ENCODE data around the gene CPT1B.

GRCh38 chr22:50586416-50586815 is 8.2 kb upstream of the CPT1B start:
- no peak for TF ChIP-seq POLR2AphosphoS5 (IDR thresholded peaks at IDR 0.05; ENCODE audit: low read depth)
- TF ChIP-seq EZH2 (IDR thresholded peaks at IDR 0.05; ENCODE audit: low read depth, unreplicated experiment) = no peak
- no peak for TF ChIP-seq CTCF (conservative IDR thresholded peaks at IDR 0.05; ENCODE audit: low read depth in 2 of 2)
- TF ChIP-seq JUNB (IDR thresholded peaks at IDR 0.05; ENCODE audit: unreplicated experiment) = no peak
- no peak for TF ChIP-seq CREB1 (CRISPR knock-in tag; IDR thresholded peaks at IDR 0.05; ENCODE audit: low read depth)
- TF ChIP-seq REST (IDR thresholded peaks at IDR 0.05; ENCODE audit: unreplicated experiment) = no peak
- TF ChIP-seq EZH2phosphoT487 (IDR thresholded peaks at IDR 0.05; ENCODE audit: unreplicated experiment) = no peak
- TF ChIP-seq ZNF114 (CRISPR knock-in tag; IDR thresholded peaks at IDR 0.05) = no peak
- TF ChIP-seq STAT1 (IDR thresholded peaks at IDR 0.05; ENCODE audit: unreplicated experiment) = no peak

Measured in GM23338 (cell line).